HCT116 (cell line): ENCODE data around the gene TMEM79.

ENCODE experiments used
- CEBPB ChIP-seq: IDR thresholded peaks from 2 replicates; pipeline ENCODE4 v1.6.1; 2012; ENCODE audit warnings: low read depth
- EZH2 ChIP-seq: fragments of 200-600 bp; sonication (generic); IDR thresholded peaks from 2 replicates; pipeline ENCODE4 v1.6.1; 2017; ENCODE audit warnings: antibody characterized with exemption, mixed run types
- FOSL1 ChIP-seq: IDR thresholded peaks from 2 replicates; pipeline ENCODE4 v1.6.1; 2012; ENCODE audit warnings: low read depth
- POLR2A ChIP-seq: IDR thresholded peaks from 2 replicates; pipeline ENCODE4 v1.7.0; 2011; ENCODE audit warnings: borderline replicate concordance; ENCODE audit not compliant: insufficient read depth, insufficient read length; ENCODE audit errors: extremely low read depth
- POLR2AphosphoS5 ChIP-seq: IDR thresholded peaks from 2 replicates; pipeline ENCODE4 v1.6.1; 2011; ENCODE audit warnings: mild to moderate bottlenecking, low read depth, low read length, moderate library complexity
- TF ChIP-seq, protein P1 (sequence below), 3 experiments: fragments of 200-600 bp in 1 of 3; sonication (generic) in 1 of 3; IDR thresholded peaks in 2 of 3; conservative IDR thresholded peaks in 1 of 3; 2 replicates each; pipeline ENCODE4 v1.5.1; 2012 to 2017; ENCODE audit warnings: low read depth in 2 of 3, low read length in 2 of 3, antibody characterized with exemption in 1 of 3, borderline replicate concordance in 1 of 3, control low read depth in 1 of 3, mild to moderate bottlenecking in 1 of 3, mixed read lengths in 1 of 3, mixed run types in 1 of 3, moderate library complexity in 1 of 3; ENCODE audit not compliant: insufficient read depth in 1 of 3
- TF ChIP-seq, protein P2 (sequence below): IDR thresholded peaks from 2 replicates; pipeline ENCODE4 v1.6.1; 2012
- TF ChIP-seq, protein P3 (sequence below): IDR thresholded peaks from 2 replicates; pipeline ENCODE4 v1.6.1; 2011; ENCODE audit warnings: mild to moderate bottlenecking, low read length, moderate library complexity; ENCODE audit not compliant: insufficient replicate concordance; ENCODE audit errors: extremely low read depth

DNA sequence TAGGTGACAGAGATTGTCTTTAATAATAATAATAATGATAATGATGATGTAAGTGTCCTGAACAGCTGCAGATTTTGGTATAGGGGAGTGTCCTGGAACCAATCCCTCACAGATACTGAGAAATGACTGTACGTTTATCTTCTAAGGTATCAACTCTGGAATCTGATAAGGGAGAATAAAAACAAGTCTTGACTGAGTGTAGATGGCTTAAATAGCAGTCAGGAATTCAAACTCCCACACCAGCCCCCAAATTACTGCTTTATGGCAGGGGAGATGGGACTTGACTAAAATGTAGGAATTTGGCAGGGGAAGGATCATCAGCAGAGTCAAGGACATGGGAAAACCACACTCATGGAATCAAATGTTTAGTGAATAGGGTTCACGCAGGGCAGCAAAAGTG lies 21.1 kb downstream of the TMEM79 start:
- TF ChIP-seq, protein P1, sequence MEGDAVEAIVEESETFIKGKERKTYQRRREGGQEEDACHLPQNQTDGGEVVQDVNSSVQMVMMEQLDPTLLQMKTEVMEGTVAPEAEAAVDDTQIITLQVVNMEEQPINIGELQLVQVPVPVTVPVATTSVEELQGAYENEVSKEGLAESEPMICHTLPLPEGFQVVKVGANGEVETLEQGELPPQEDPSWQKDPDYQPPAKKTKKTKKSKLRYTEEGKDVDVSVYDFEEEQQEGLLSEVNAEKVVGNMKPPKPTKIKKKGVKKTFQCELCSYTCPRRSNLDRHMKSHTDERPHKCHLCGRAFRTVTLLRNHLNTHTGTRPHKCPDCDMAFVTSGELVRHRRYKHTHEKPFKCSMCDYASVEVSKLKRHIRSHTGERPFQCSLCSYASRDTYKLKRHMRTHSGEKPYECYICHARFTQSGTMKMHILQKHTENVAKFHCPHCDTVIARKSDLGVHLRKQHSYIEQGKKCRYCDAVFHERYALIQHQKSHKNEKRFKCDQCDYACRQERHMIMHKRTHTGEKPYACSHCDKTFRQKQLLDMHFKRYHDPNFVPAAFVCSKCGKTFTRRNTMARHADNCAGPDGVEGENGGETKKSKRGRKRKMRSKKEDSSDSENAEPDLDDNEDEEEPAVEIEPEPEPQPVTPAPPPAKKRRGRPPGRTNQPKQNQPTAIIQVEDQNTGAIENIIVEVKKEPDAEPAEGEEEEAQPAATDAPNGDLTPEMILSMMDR (IDR thresholded peaks at IDR 0.05 in 2 of 3, conservative IDR thresholded peaks at IDR 0.05 in 1 of 3; ENCODE audit: borderline replicate concordance in 1 of 3, insufficient read depth in 1 of 3, low read depth in 2 of 3, low read length in 2 of 3): no peak
- TF ChIP-seq CEBPB (no peak), POLR2A (no peak), FOSL1 (no peak), POLR2AphosphoS5 (no peak), EZH2 (no peak)
- TF ChIP-seq, protein P2, sequence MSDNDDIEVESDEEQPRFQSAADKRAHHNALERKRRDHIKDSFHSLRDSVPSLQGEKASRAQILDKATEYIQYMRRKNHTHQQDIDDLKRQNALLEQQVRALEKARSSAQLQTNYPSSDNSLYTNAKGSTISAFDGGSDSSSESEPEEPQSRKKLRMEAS: no peak
- TF ChIP-seq, protein P3, sequence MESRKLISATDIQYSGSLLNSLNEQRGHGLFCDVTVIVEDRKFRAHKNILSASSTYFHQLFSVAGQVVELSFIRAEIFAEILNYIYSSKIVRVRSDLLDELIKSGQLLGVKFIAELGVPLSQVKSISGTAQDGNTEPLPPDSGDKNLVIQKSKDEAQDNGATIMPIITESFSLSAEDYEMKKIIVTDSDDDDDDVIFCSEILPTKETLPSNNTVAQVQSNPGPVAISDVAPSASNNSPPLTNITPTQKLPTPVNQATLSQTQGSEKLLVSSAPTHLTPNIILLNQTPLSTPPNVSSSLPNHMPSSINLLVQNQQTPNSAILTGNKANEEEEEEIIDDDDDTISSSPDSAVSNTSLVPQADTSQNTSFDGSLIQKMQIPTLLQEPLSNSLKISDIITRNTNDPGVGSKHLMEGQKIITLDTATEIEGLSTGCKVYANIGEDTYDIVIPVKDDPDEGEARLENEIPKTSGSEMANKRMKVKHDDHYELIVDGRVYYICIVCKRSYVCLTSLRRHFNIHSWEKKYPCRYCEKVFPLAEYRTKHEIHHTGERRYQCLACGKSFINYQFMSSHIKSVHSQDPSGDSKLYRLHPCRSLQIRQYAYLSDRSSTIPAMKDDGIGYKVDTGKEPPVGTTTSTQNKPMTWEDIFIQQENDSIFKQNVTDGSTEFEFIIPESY: no peak
